Type B pancreatic cell (in vitro differentiated cells): ENCODE data around the gene GALNT15. TPM values are rescaled to one million over a fixed set of nuclear protein-coding genes. Genes with fewer than 3 reads are reported as not detected.

ENCODE experiments used
- DNase-seq: peaks from one replicate; pipeline ENCODE4 v3.0.0; 2021; ENCODE audit warnings: mixed read lengths; ENCODE audit not compliant: unreplicated experiment; ENCODE audit errors: extremely low spot score
- H3K27ac Mint-ChIP-seq: 2 replicates; pipeline ENCODE4 v1.8.0; 2021; ENCODE audit warnings: mild to moderate bottlenecking, mixed read lengths
- H3K27me3 Mint-ChIP-seq: 2 replicates; pipeline ENCODE4 v1.8.0; 2021; ENCODE audit warnings: mixed read lengths
- H3K36me3 Mint-ChIP-seq: 2 replicates; pipeline ENCODE4 v1.8.0; 2021; ENCODE audit warnings: mixed read lengths
- H3K4me1 Mint-ChIP-seq: one replicate; pipeline ENCODE4 v1.8.0; 2021; ENCODE audit warnings: mixed read lengths; ENCODE audit not compliant: unreplicated experiment
- H3K4me3 Mint-ChIP-seq: 2 replicates; pipeline ENCODE4 v1.8.0; 2021; ENCODE audit warnings: mild to moderate bottlenecking, mixed read lengths
- H3K9me3 Mint-ChIP-seq: 2 replicates; pipeline ENCODE4 v1.8.0; 2021; ENCODE audit warnings: mixed read lengths
- total RNA-seq: library from RNA; stranded (reverse); gene quantifications from 2 replicates; pipeline ENCODE4 v1.2.1, GENCODE V29; 2021; ENCODE audit warnings: low replicate concordance
- TF ChIP-seq, protein P1 (sequence below): fragments of 200-600 bp; sonication (generic); conservative IDR thresholded peaks from 2 replicates; pipeline ENCODE4 v1.5.0; 2021; ENCODE audit warnings: antibody characterized with exemption, mild to moderate bottlenecking

GALNT15 gene
- total RNA-seq, 1 donor from 2014 or later = 0.17 TPM

GRCh38 chr3:16270855-16271254, 96.4 kb downstream of the GALNT15 start:
- peaks cover 4% of the 10 kb centered on the region for H3K36me3 Mint-ChIP-seq
- no peak for DNase-seq
- H3K4me1 Mint-ChIP-seq = peaks cover 11% of the 10 kb centered on the region
- no peaks in the 10 kb centered on the region for H3K9me3 Mint-ChIP-seq
- no peak overlapping the region for H3K27ac Mint-ChIP-seq
- TF ChIP-seq, protein P1, sequence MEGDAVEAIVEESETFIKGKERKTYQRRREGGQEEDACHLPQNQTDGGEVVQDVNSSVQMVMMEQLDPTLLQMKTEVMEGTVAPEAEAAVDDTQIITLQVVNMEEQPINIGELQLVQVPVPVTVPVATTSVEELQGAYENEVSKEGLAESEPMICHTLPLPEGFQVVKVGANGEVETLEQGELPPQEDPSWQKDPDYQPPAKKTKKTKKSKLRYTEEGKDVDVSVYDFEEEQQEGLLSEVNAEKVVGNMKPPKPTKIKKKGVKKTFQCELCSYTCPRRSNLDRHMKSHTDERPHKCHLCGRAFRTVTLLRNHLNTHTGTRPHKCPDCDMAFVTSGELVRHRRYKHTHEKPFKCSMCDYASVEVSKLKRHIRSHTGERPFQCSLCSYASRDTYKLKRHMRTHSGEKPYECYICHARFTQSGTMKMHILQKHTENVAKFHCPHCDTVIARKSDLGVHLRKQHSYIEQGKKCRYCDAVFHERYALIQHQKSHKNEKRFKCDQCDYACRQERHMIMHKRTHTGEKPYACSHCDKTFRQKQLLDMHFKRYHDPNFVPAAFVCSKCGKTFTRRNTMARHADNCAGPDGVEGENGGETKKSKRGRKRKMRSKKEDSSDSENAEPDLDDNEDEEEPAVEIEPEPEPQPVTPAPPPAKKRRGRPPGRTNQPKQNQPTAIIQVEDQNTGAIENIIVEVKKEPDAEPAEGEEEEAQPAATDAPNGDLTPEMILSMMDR = no peak
- H3K27me3 Mint-ChIP-seq = no peaks in the 10 kb centered on the region
- no peak overlapping the region for H3K4me3 Mint-ChIP-seq

DNA sequence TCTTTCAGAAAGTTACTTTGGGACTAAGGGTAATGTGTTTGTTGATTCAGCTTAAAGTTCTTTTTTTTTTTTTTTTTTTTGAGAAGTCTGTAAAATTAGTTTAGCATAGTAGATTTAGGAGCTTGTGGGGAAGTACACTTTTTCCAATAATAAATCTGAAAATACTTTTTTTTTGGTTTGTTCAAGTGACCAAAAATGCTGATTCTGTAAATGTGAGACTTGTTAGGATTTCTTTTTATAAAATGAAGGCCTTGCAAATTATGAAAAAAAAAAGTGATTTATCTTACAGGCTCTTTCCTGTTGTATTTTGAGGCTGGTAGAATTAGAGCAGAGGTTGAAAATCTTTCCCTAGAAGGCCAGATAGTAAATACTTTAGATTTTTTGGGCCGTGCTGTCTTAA, 98.1 kb downstream of the GALNT15 start:
- H3K27me3 Mint-ChIP-seq = no peaks in the 10 kb centered on the region
- H3K4me1 Mint-ChIP-seq = peaks cover 2% of the 10 kb centered on the region
- H3K36me3 Mint-ChIP-seq = peaks cover 7% of the 10 kb centered on the region
- H3K9me3 Mint-ChIP-seq = no peaks in the 10 kb centered on the region
- no peak overlapping the region for H3K27ac Mint-ChIP-seq
- DNase-seq = no peak
- no peak overlapping the region for H3K4me3 Mint-ChIP-seq
- TF ChIP-seq, protein P1 = no peak

- TF ChIP-seq, protein P1 = no peak
- Mint-ChIP-seq H3K4me3 (no peak overlapping the region), H3K4me1 (no peaks in the 10 kb centered on the region), H3K36me3 (peaks cover 9% of the 10 kb centered on the region), H3K9me3 (no peaks in the 10 kb centered on the region), H3K27ac (no peak overlapping the region), H3K27me3 (no peaks in the 10 kb centered on the region)
- DNase-seq = no peak
Measured at GRCh38 chr3:16273867-16274266, 99.4 kb downstream of the GALNT15 start.

DNA sequence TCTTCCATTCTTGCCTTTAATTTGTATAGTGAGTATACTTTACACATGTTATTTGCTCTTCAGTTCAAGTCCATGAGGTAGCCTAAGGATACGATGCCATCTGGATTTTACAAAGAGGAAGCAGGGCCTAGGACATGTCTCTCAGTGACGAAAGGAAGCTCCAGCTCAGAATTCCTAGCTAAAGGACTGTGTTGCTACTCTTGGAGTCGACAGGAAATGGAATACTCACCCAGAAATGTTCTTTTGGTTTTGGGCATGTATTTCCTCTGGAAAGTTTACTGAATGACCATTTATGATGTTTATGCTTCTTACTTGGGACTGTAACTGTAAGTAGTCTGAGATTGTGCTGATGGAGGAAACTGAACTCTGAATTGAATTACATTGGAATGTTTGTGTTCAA, 103.0 kb downstream of the GALNT15 start:
- Mint-ChIP-seq H3K36me3 (peaks cover 13% of the 10 kb centered on the region), H3K27me3 (no peaks in the 10 kb centered on the region), H3K4me3 (no peak overlapping the region), H3K27ac (no peak overlapping the region), H3K9me3 (no peaks in the 10 kb centered on the region), H3K4me1 (no peaks in the 10 kb centered on the region)
- TF ChIP-seq, protein P1 = no peak
- no peak for DNase-seq

GRCh38 chr3:16279010-16279801, 104.7 kb downstream of the GALNT15 start:
- Mint-ChIP-seq H3K4me3 (no peak overlapping the region), H3K36me3 (peaks cover 14% of the 10 kb centered on the region), H3K27me3 (no peaks in the 10 kb centered on the region), H3K9me3 (no peaks in the 10 kb centered on the region), H3K27ac (no peak overlapping the region), H3K4me1 (no peaks in the 10 kb centered on the region)
- DNase-seq = no peak
- TF ChIP-seq, protein P1 = no peak
